ENCODE data around the gene ZIM2.

- TF ChIP-seq PHF8 (IDR thresholded peaks at IDR 0.05; ENCODE audit: borderline replicate concordance, low read length) (no peak), NCOR1 (IDR thresholded peaks at IDR 0.05) (no peak), CREB3 (tag; conservative IDR thresholded peaks at IDR 0.05; ENCODE audit: low read depth) (no peak), SIX5 (IDR thresholded peaks at IDR 0.05; ENCODE audit: borderline replicate concordance in 1 of 2, insufficient read depth in 1 of 2, low read depth in 1 of 2, low read length in 2 of 2) (no peak), CBFB (CRISPR knock-in tag; IDR thresholded peaks at IDR 0.05) (no peak), MNT (conservative IDR thresholded peaks at IDR 0.05) (no peak), FOXK1 (CRISPR knock-in tag; IDR thresholded peaks at IDR 0.05; ENCODE audit: borderline replicate concordance) (no peak)
- TF ChIP-seq, protein P1, sequence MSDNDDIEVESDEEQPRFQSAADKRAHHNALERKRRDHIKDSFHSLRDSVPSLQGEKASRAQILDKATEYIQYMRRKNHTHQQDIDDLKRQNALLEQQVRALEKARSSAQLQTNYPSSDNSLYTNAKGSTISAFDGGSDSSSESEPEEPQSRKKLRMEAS (CRISPR knock-in tag; IDR thresholded peaks at IDR 0.05) = no peak
- TF ChIP-seq, protein P2, sequence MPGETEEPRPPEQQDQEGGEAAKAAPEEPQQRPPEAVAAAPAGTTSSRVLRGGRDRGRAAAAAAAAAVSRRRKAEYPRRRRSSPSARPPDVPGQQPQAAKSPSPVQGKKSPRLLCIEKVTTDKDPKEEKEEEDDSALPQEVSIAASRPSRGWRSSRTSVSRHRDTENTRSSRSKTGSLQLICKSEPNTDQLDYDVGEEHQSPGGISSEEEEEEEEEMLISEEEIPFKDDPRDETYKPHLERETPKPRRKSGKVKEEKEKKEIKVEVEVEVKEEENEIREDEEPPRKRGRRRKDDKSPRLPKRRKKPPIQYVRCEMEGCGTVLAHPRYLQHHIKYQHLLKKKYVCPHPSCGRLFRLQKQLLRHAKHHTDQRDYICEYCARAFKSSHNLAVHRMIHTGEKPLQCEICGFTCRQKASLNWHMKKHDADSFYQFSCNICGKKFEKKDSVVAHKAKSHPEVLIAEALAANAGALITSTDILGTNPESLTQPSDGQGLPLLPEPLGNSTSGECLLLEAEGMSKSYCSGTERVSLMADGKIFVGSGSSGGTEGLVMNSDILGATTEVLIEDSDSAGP (CRISPR knock-in tag; IDR thresholded peaks at IDR 0.05) = no peak
- TF ChIP-seq, protein P3, sequence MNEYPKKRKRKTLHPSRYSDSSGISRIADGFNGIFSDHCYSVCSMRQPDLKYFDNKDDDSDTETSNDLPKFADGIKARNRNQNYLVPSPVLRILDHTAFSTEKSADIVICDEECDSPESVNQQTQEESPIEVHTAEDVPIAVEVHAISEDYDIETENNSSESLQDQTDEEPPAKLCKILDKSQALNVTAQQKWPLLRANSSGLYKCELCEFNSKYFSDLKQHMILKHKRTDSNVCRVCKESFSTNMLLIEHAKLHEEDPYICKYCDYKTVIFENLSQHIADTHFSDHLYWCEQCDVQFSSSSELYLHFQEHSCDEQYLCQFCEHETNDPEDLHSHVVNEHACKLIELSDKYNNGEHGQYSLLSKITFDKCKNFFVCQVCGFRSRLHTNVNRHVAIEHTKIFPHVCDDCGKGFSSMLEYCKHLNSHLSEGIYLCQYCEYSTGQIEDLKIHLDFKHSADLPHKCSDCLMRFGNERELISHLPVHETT (CRISPR knock-in tag; conservative IDR thresholded peaks at IDR 0.05 in 1 of 2, IDR thresholded peaks at IDR 0.05 in 1 of 2) = no peak
Measured at GRCh38 chr19:56880592-56881190, 40.2 kb upstream of the ZIM2 start.
